Right lobe of liver (tissue), 4 donors: ENCODE measurements around the gene ERP27.

Experiments used
- CTCF ChIP-seq, 4 donors: fragments of 200-600 bp in 3 of 4; fragments of 450-650 bp in 1 of 4; IDR thresholded peaks; one replicate each; pipeline versions ENCODE4 v1.5.1 to v1.8.0; 2016 to 2022; ENCODE audit warnings: antibody characterized with exemption in 4 of 4, mild to moderate bottlenecking in 2 of 4
- POLR2A ChIP-seq: fragments of 450-650 bp; IDR thresholded peaks from one replicate; pipeline ENCODE4 v1.6.1; 2017; ENCODE audit warnings: antibody characterized with exemption, mild to moderate bottlenecking
- donor health status: DM: no; HTN: no; CAD: no.
- donor health status: DM: no; HTN: no; CAD: no.
- donor health status: DM: no; HTN: yes; CAD: no.

GRCh38 chr12:14949631-14950030 is 11.3 kb upstream of the ERP27 start:
- TF ChIP-seq CTCF (IDR thresholded peaks at IDR 0.05) (no peak), POLR2A (no peak)
